DMS 273 (cell line): Measurements from ENCODE around the gene KRT78.

Experiments
- DNase-seq: peaks from one replicate; lab custom pipeline; 2025; ENCODE audit not compliant: unreplicated experiment; lab: John Stamatoyannopoulos, UW

KRT78 gene

GRCh38 chr12:52813203-52813819 lies 35.5 kb downstream of the KRT78 start:
- no peak for DNase-seq

GRCh38 chr12:52812749-52813148 lies 36.0 kb downstream of the KRT78 start:
- DNase-seq: no peak

- DNase-seq: no peak
Measured at GRCh38 chr12:52812073-52812400, 36.8 kb downstream of the KRT78 start.

- no peak for DNase-seq
Measured at GRCh38 chr12:52811191-52812072, 37.4 kb downstream of the KRT78 start.

- DNase-seq: no peak
Measured at GRCh38 chr12:52810554-52810953, 38.2 kb downstream of the KRT78 start.

- no peak for DNase-seq
Measured at GRCh38 chr12:52809166-52809565, 39.6 kb downstream of the KRT78 start.

GRCh38 chr12:52808573-52809160 lies 40.1 kb downstream of the KRT78 start:
- no peak for DNase-seq

GRCh38 chr12:52807544-52808470 lies 41.0 kb downstream of the KRT78 start:
- no peak for DNase-seq

GRCh38 chr12:52806821-52807543 lies 41.8 kb downstream of the KRT78 start:
- no peak for DNase-seq

GRCh38 chr12:52806169-52806811 lies 42.5 kb downstream of the KRT78 start:
- no peak for DNase-seq

- no peak for DNase-seq
Measured at GRCh38 chr12:52805739-52806138, 43.1 kb downstream of the KRT78 start.

GRCh38 chr12:52805000-52805399 lies 43.8 kb downstream of the KRT78 start:
- DNase-seq: no peak

- no peak for DNase-seq
Measured at GRCh38 chr12:52802442-52802841, 46.4 kb downstream of the KRT78 start.

GRCh38 chr12:52801773-52802172 lies 47.0 kb downstream of the KRT78 start:
- DNase-seq: no peak

GRCh38 chr12:52800259-52800917 lies 48.4 kb downstream of the KRT78 start:
- DNase-seq: no peak

GRCh38 chr12:52799505-52800211 lies 49.1 kb downstream of the KRT78 start:
- no peak for DNase-seq

- DNase-seq: no peak
Measured at GRCh38 chr12:52798671-52799504, 49.9 kb downstream of the KRT78 start.
